ENCODE data around the gene TENM4. TPM values are rescaled to one million over a fixed set of nuclear protein-coding genes. Genes with fewer than 3 reads are reported as not detected.

Gene TENM4
- total and polyA plus RNA-seq, 2 of the 13 experiments (the other 11 are each of a cell fraction or from before 2014, with no cell fraction given): not detected

DNA sequence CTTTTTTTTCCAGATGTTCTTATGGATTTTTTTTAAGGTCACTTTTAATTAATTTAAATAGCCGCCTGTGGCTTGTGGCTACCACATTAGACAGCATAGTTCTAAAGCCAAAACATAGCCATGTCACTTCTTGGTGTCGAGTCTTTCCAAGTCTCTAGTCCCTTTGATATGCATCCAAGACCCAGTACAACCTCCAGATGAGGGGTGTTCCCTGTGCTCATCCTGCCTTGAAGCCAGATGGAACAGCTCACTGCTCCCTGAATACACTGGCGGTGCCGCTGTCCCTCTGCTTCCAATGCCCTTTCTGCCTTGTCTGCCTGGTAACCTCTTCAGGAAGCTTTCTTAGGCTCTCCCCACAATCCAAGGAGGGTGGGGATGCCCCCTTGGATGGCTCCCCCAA is 338.0 kb downstream of the TENM4 start:
- no peak for FAIRE-seq
- 15% methylated on average over 4 of the region's 4 CpGs for WGBS (ENCODE audit: low lambda C conversion rate)
- Histone ChIP-seq H4K20me1 (ENCODE audit: insufficient read depth, low read length) (no peaks in the 10 kb centered on the region), H3K36me3 (replicated peaks in 1 of 2; ENCODE audit: control insufficient read depth in 1 of 2, insufficient read depth in 2 of 2, low read length in 2 of 2) (no peaks in the 10 kb centered on the region), H3K9ac (ENCODE audit: insufficient read depth, low read depth, low read length) (no peak overlapping the region), H3K27me3 (ENCODE audit: control insufficient read depth in 1 of 2, insufficient read depth in 2 of 2, low read length in 2 of 2) (peaks cover 0 to 3% of the 10 kb centered on the region in 2 experiments; a peak in 3 of 5 replicates), H2AFZ (ENCODE audit: low read length) (no peak overlapping the region), H3K27ac (ENCODE audit: extremely low read length, insufficient read depth, low read length) (no peak overlapping the region), H3K79me2 (ENCODE audit: insufficient read depth, low read length) (no peaks in the 10 kb centered on the region), H3K9me3 (ENCODE audit: low read length) (no peaks in the 10 kb centered on the region), H3K4me3 (replicated peaks in 1 of 3; ENCODE audit: insufficient read depth in 1 of 3, low read depth in 2 of 3, low read length in 3 of 3) (no peak overlapping the region), H3K4me2 (ENCODE audit: low read depth, low read length) (no peak overlapping the region), H3K4me1 (ENCODE audit: insufficient read depth, low read length) (no peaks in the 10 kb centered on the region)
- no peak for DNase-seq (ENCODE audit: low spot score)
- CTCF ChIA-PET (ENCODE audit: low intra/inter-chr PET ratio, low total read pairs): no interaction called here
- intact Hi-C loops (cut with micrococcal nuclease; ENCODE audit: unreplicated experiment): no loop called here
- BruUV-seq (replicated peaks): no TSS peak
- in situ Hi-C loops (cut with HindIII; ENCODE audit: extremely low pct_ligation_motif_present, low pct_unique_long_range_greater_than_20kb): no loop called here
- ATAC-seq: no peak
- POLR2A ChIA-PET: no interaction called here
- no peak for TF ChIP-seq KDM2A (CRISPR knock-in tag; IDR thresholded peaks at IDR 0.05; ENCODE audit: borderline replicate concordance, low read depth)

DNA sequence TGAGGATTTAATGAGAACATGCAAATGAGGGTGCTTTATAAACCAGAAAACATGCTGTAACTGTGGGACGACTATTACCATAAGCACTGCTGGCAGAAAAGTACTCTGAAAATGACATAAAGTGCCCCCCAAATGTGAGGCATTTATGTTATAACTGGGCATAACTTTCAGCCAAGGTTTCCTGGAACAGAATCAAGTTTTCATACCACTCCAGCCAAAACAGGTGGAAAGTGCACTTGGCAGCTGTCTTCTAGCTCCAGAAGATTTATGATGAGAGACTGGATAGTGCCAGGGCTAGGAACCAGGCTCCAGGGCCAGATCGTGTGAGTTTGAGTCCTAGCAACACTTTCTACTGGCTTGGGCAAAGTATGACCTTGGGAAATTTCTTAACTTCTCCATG is 339.2 kb downstream of the TENM4 start:
- WGBS (ENCODE audit: low lambda C conversion rate): 0% methylated on average over 2 of the region's 2 CpGs
- H3K9me3 ChIP-seq (ENCODE audit: low read length): no peaks in the 10 kb centered on the region
- in situ Hi-C loops (cut with HindIII; ENCODE audit: extremely low pct_ligation_motif_present, low pct_unique_long_range_greater_than_20kb) (no loop called here), intact Hi-C loops (cut with micrococcal nuclease; ENCODE audit: unreplicated experiment) (no loop called here)
- H3K27me3 ChIP-seq (ENCODE audit: control insufficient read depth in 1 of 2, insufficient read depth in 2 of 2, low read length in 2 of 2): peaks cover 0 to 3% of the 10 kb centered on the region in 2 experiments; a peak in 3 of 5 replicates
- H3K79me2 ChIP-seq (ENCODE audit: insufficient read depth, low read length): no peaks in the 10 kb centered on the region
- H3K4me3 ChIP-seq (replicated peaks in 1 of 3; ENCODE audit: insufficient read depth in 1 of 3, low read depth in 2 of 3, low read length in 3 of 3): no peak overlapping the region
- ChIA-PET POLR2A (no interaction called here), CTCF (ENCODE audit: low intra/inter-chr PET ratio, low total read pairs) (no interaction called here)
- no peak for DNase-seq (ENCODE audit: low spot score)
- TF ChIP-seq SOX6 (IDR thresholded peaks at IDR 0.05) (no peak), SOX6 (CRISPR knock-in tag; IDR thresholded peaks at IDR 0.05) (no peak)
- BruUV-seq (replicated peaks): no TSS peak
- no peak for ATAC-seq
- H3K4me2 ChIP-seq (ENCODE audit: low read depth, low read length): no peak overlapping the region
- H4K20me1 ChIP-seq (ENCODE audit: insufficient read depth, low read length): no peaks in the 10 kb centered on the region
- no peak overlapping the region for H3K27ac ChIP-seq (ENCODE audit: extremely low read length, insufficient read depth, low read length)
- H3K36me3 ChIP-seq (replicated peaks in 1 of 2; ENCODE audit: control insufficient read depth in 1 of 2, insufficient read depth in 2 of 2, low read length in 2 of 2): no peaks in the 10 kb centered on the region
- no peak overlapping the region for H2AFZ ChIP-seq (ENCODE audit: low read length)
- no peaks in the 10 kb centered on the region for H3K4me1 ChIP-seq (ENCODE audit: insufficient read depth, low read length)
- FAIRE-seq: no peak
- no peak overlapping the region for H3K9ac ChIP-seq (ENCODE audit: insufficient read depth, low read depth, low read length)

Measured in HepG2 (cell line).